ENCODE results near the gene FKBP5.

DNA sequence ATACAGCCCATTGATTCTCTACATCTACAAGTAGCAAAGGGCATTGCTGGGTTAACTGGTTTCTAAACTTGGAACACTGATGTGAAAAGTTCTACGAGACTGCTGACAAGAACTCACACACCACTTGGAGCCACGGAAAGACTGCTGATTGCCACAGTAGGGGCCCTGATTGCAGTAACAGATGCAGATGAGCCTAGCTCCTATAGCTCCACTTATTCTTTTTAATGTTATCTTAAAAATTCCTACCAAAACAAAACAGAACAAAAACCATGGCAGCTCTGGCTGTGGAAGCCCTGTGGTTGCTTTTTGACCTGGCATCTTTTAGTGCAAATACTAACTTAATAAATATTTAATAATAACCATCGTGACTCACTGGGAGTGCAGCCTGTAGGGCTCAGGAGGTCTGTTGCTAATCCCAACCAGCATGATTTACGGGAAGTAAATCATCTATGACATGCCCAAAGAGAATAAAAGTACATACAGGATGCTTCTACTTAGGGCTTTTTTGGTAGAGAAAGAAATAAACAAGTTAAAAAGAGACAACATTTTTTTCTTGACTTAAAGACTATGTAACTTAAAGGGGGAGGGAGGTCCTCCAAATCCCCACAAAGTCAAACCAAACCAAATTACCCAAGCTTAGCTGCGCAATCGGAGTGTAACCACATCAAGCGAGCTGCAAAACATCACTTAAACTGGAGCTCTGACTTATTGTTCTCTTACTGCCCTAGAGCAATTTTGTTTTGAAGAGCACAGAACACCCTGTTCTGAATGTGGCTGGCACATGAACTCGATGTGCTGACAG is 87.2 kb downstream of the FKBP5 start:
- TF ChIP-seq POLR2AphosphoS5 (IDR thresholded peaks at IDR 0.05; ENCODE audit: control insufficient read depth, insufficient read depth, low read depth, low read length): no peak
- TF ChIP-seq, protein P1, sequence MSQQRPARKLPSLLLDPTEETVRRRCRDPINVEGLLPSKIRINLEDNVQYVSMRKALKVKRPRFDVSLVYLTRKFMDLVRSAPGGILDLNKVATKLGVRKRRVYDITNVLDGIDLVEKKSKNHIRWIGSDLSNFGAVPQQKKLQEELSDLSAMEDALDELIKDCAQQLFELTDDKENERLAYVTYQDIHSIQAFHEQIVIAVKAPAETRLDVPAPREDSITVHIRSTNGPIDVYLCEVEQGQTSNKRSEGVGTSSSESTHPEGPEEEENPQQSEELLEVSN (IDR thresholded peaks at IDR 0.05; ENCODE audit: borderline replicate concordance in 1 of 2, extremely low read depth in 1 of 2, insufficient read depth in 1 of 2, insufficient read length in 1 of 2, low read depth in 1 of 2, low read length in 1 of 2, poor library complexity in 1 of 2, severe bottlenecking in 1 of 2): no peak
- no peak for TF ChIP-seq EZH2 (IDR thresholded peaks at IDR 0.05; ENCODE audit: borderline replicate concordance, low read depth, low read length)
- no peak for TF ChIP-seq CEBPB (tag; IDR thresholded peaks at IDR 0.05)
- no peak for TF ChIP-seq ELF4 (CRISPR knock-in tag; IDR thresholded peaks at IDR 0.05)
- TF ChIP-seq CHD2 (IDR thresholded peaks at IDR 0.05; ENCODE audit: low read depth, low read length): no peak
- TF ChIP-seq NELFE (IDR thresholded peaks at IDR 0.05; ENCODE audit: insufficient read depth, insufficient read length): no peak
- TF ChIP-seq SAFB2 (IDR thresholded peaks at IDR 0.05; ENCODE audit: borderline replicate concordance, low read depth, low read length, severe bottlenecking): no peak
- no peak for TF ChIP-seq SIX5 (IDR thresholded peaks at IDR 0.05; ENCODE audit: borderline replicate concordance in 1 of 2, insufficient read depth in 1 of 2, low read depth in 1 of 2, low read length in 2 of 2)
- no peak for TF ChIP-seq TGIF2 (CRISPR knock-in tag; IDR thresholded peaks at IDR 0.05)
